Vagina (tissue), 2 donors: ENCODE results near the gene COL23A1. TPM values are rescaled to one million over a fixed set of nuclear protein-coding genes. Genes with fewer than 3 reads are reported as not detected.
"Not testable (repeated sequence)": the region's sequence is repeated elsewhere in the genome, so short reads cannot be mapped to it uniquely, and the experiment has no call there.

Experiments used
- DNase-seq, 2 donors: peaks; one replicate each; pipeline ENCODE4 v3.0.0-alpha.2; 2017; ENCODE audit errors: extremely low spot score in 2 of 2
- H3K27ac ChIP-seq: fragments of 200-600 bp; sonication (generic); one replicate; pipeline ENCODE4 v1.5.1; 2019
- H3K27me3 ChIP-seq: fragments of 200-600 bp; sonication (generic); one replicate; pipeline ENCODE4 v1.5.1; 2019
- H3K36me3 ChIP-seq, 2 donors: fragments of 200-600 bp; sonication (generic); one replicate each; pipeline ENCODE4 v1.5.1; 2017 to 2019
- H3K4me1 ChIP-seq: fragments of 200-600 bp; sonication (generic); one replicate; pipeline ENCODE4 v1.5.1; 2019
- H3K4me3 ChIP-seq, 2 donors: fragments of 200-600 bp; sonication (generic); 1 replicate in 1 of 2; 2 replicates in 1 of 2; pipeline ENCODE4 v1.5.1; 2016 to 2019
- H3K9me3 ChIP-seq: fragments of 200-600 bp; sonication (generic); one replicate; pipeline ENCODE4 v1.5.1; 2019
- CTCF ChIP-seq, 3 experiments: fragments of 450-650 bp in 2 of 3; fragments of 200-600 bp in 1 of 3; sonication (generic) in 1 of 3; IDR thresholded peaks; one replicate each; pipeline ENCODE4 v1.5.1; 2017 to 2019; ENCODE audit warnings: antibody characterized with exemption in 3 of 3, mild to moderate bottlenecking in 2 of 3, moderate library complexity in 2 of 3
- POLR2A ChIP-seq, 2 donors: fragments of 450-650 bp; IDR thresholded peaks; one replicate each; pipeline ENCODE4 v1.6.1; 2017; ENCODE audit warnings: antibody characterized with exemption in 2 of 2, mild to moderate bottlenecking in 2 of 2, moderate library complexity in 2 of 2
- POLR2AphosphoS5 ChIP-seq, 2 donors: sonication (generic); formaldehyde crosslinking; IDR thresholded peaks; one replicate each; pipeline ENCODE4 v1.9.0; 2017; ENCODE audit warnings: antibody characterized with exemption in 2 of 2, mild to moderate bottlenecking in 2 of 2, low read depth in 1 of 2; ENCODE audit not compliant: insufficient read depth in 1 of 2
- intact Hi-C: fragments of 100-400 bp; cut with DNase I; formaldehyde crosslinking; loops from one replicate; pipeline ENCODE4 v1.15.1; 2023
- total RNA-seq: library from RNA; depleted of rRNA; stranded (reverse); fragments of >200 nt; gene quantifications from one replicate; pipeline ENCODE4 v1.2.3, GENCODE V29; 2016

Gene COL23A1
- total RNA-seq, 1 donor from 2014 or later: 3.7 TPM

GRCh38 chr5:178490935-178491652 is 99.1 kb downstream of the COL23A1 start:
- H3K36me3 ChIP-seq: no peaks in the 10 kb centered on the region
- H3K4me3 ChIP-seq: no peak overlapping the region
- no peak for DNase-seq
- no peak overlapping the region for H3K27ac ChIP-seq
- no peak for TF ChIP-seq POLR2AphosphoS5 (IDR thresholded peaks at IDR 0.05; ENCODE audit: insufficient read depth in 1 of 2, low read depth in 1 of 2)
- no peak for TF ChIP-seq CTCF (IDR thresholded peaks at IDR 0.05)
- no peak for TF ChIP-seq POLR2A (IDR thresholded peaks at IDR 0.05)
- intact Hi-C loops: no loop called here
- no peaks in the 10 kb centered on the region for H3K9me3 ChIP-seq
- H3K27me3 ChIP-seq: no peaks in the 10 kb centered on the region
- H3K4me1 ChIP-seq: no peaks in the 10 kb centered on the region

- no peaks in the 10 kb centered on the region for H3K4me1 ChIP-seq
- intact Hi-C loops: no loop called here
- no peak overlapping the region for H3K27ac ChIP-seq
- no peaks in the 10 kb centered on the region for H3K36me3 ChIP-seq
- H3K9me3 ChIP-seq: no peaks in the 10 kb centered on the region
- H3K27me3 ChIP-seq: no peaks in the 10 kb centered on the region
- H3K4me3 ChIP-seq: no peak overlapping the region
- no peak for DNase-seq
- no peak for TF ChIP-seq CTCF (IDR thresholded peaks at IDR 0.05)
- TF ChIP-seq POLR2A (IDR thresholded peaks at IDR 0.05): no peak
- TF ChIP-seq POLR2AphosphoS5 (IDR thresholded peaks at IDR 0.05; ENCODE audit: insufficient read depth in 1 of 2, low read depth in 1 of 2): no peak
Measured at GRCh38 chr5:178489271-178489976, 100.8 kb downstream of the COL23A1 start.

- Histone ChIP-seq H3K9me3 (no peaks in the 10 kb centered on the region), H3K4me3 (no peak overlapping the region), H3K27me3 (no peaks in the 10 kb centered on the region), H3K27ac (no peak overlapping the region), H3K36me3 (no peaks in the 10 kb centered on the region), H3K4me1 (no peaks in the 10 kb centered on the region)
- no peak for DNase-seq
- intact Hi-C loops: no loop called here
- no peak for TF ChIP-seq POLR2AphosphoS5 (IDR thresholded peaks at IDR 0.05; ENCODE audit: insufficient read depth in 1 of 2, low read depth in 1 of 2)
- TF ChIP-seq POLR2A (IDR thresholded peaks at IDR 0.05): no peak
- TF ChIP-seq CTCF (IDR thresholded peaks at IDR 0.05): no peak
Measured at GRCh38 chr5:178488696-178489095, 101.5 kb downstream of the COL23A1 start.

GRCh38 chr5:178487911-178488600 is 102.1 kb downstream of the COL23A1 start:
- no peak for DNase-seq
- no peaks in the 10 kb centered on the region for H3K27me3 ChIP-seq
- intact Hi-C loops: no loop called here
- H3K4me1 ChIP-seq: no peaks in the 10 kb centered on the region
- H3K36me3 ChIP-seq: no peaks in the 10 kb centered on the region
- H3K4me3 ChIP-seq: no peak overlapping the region
- no peak for TF ChIP-seq POLR2A (IDR thresholded peaks at IDR 0.05)
- no peak for TF ChIP-seq CTCF (IDR thresholded peaks at IDR 0.05)
- no peak for TF ChIP-seq POLR2AphosphoS5 (IDR thresholded peaks at IDR 0.05; ENCODE audit: insufficient read depth in 1 of 2, low read depth in 1 of 2)
- H3K9me3 ChIP-seq: no peaks in the 10 kb centered on the region
- H3K27ac ChIP-seq: no peak overlapping the region

GRCh38 chr5:178486878-178487512 is 103.2 kb downstream of the COL23A1 start:
- H3K9me3 ChIP-seq, H3K36me3 ChIP-seq, H3K27ac ChIP-seq, H3K4me3 ChIP-seq, H3K27me3 ChIP-seq, DNase-seq, H3K4me1 ChIP-seq, intact Hi-C loops: not testable (repeated sequence)
